ENCODE measurements around the gene CDHR1.

- no peak for TF ChIP-seq CTCF (IDR thresholded peaks at IDR 0.05)
- TF ChIP-seq POLR2A (IDR thresholded peaks at IDR 0.05) = no peak
Measured at GRCh38 chr10:84190621-84191020, 3.7 kb upstream of the CDHR1 start.

Measured in heart left ventricle (tissue), 13 donors.